ENCODE data around the gene KBTBD3.
A peak's percentile ranks its signal among the peaks of the same experiment; 100 is the strongest.
"Not testable (repeated sequence)": the region's sequence is repeated elsewhere in the genome, so short reads cannot be mapped to it uniquely, and the experiment has no call there.

Gene KBTBD3

DNA sequence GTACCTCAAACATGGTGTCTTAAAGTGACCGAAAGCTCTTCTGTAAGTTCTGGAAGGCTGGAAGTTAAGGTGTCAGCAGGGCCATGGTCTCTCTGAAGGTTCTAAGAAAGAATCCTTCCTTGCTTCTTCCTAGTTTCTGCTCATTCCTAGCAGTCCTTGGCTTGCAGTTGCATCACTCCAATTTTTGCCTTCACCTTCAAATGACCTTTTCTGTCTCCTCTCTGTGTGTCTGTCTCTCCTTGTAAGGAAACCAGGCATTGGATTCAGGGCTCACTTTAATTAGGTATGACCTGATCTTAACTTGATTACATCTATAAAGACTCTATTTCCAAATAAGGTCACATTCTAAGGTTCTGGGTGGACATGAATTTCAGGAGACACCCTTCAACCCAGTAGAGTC, 9.0 kb upstream of the KBTBD3 start:
- TF ChIP-seq TAF1 (IDR thresholded peaks at IDR 0.05; ENCODE audit: borderline replicate concordance, low read depth, low read length) (no peak), POLR2A (IDR thresholded peaks at IDR 0.05; ENCODE audit: low read depth, low read length) (no peak), POLR2AphosphoS5 (IDR thresholded peaks at IDR 0.05; ENCODE audit: low read depth, low read length) (no peak)
- DNase-seq (ENCODE audit: insufficient read length) = no peak
- peak; percentile 30 for FAIRE-seq

DNA sequence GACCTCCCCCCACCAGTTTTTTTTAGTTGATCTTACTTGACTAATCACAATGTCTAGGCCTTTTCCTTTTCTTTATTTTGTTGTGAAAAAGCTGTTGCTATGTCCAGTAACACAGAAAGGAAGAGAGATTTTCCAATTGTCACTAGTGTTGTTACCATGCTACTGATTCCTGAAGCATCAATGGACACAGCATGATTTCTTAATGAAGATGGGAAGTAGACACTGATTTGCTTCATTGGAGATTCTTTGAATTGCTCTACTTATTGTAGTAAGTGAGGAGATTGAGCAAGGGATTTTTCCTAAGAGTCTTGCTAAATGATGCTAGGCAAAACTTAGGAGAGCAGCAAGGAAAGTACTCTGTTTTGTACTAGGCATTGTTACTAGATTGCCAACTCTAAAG, 4.9 kb upstream of the KBTBD3 start:
- TF ChIP-seq TAF1 (IDR thresholded peaks at IDR 0.05; ENCODE audit: borderline replicate concordance, low read depth, low read length) = no peak
- no peak for TF ChIP-seq POLR2A (IDR thresholded peaks at IDR 0.05; ENCODE audit: low read depth, low read length)
- no peak for TF ChIP-seq POLR2AphosphoS5 (IDR thresholded peaks at IDR 0.05; ENCODE audit: low read depth, low read length)
- FAIRE-seq = no peak

DNA sequence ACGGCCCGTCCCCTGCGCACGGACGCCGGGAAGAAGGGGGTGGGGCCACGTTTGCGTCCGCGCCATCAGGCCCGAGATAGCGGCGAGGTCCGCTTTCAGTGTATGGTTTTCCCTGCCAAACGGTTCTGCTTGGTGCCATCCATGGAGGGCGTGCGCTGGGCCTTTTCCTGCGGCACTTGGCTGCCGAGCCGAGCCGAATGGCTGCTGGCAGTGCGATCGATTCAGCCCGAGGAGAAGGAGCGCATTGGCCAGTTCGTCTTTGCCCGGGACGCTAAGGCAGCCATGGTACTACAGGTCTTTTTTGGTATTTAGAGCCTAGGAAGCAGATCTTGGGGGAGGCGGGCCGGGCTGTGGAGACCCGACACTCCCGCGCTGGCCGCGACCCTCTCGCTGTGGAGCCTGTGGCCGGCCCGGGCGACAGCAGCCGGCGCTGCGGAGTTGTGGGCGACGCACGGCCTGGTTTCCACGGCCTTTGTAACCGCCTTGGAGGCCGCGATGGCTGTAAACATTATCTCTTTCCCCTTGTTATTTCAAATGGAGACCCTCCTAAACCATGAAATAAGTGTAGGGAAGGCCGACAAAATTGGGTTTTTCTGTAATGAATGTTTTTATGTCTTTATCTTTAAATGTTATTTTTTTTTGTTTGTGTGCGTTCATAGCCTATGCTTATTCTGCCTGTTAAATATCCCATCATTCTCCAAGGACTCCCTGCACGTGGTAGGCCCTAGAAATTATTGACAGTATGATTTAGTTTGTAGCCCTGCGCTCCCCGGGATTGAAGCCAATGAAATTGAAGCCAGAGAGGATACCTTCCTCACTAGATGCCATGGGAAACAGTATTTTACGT, 685 bp upstream of the KBTBD3 start, which contains the start of gene AASDHPPT:
Gene AASDHPPT, plus strand, starts transcription at position 54 of the 847 bp plus-strand sequence. Its CDS starts 49 bp downstream, at position 103.
- DNase-seq (ENCODE audit: insufficient read length) (no peak), FAIRE-seq (peak; percentile 66)
- TF ChIP-seq TAF1 (IDR thresholded peaks at IDR 0.05; ENCODE audit: borderline replicate concordance, low read depth, low read length) = peak; percentile 35; the same call in 1 of the 2 replicates
- TF ChIP-seq POLR2AphosphoS5 (IDR thresholded peaks at IDR 0.05; ENCODE audit: low read depth, low read length) = peak; percentile 90
- TF ChIP-seq POLR2A (IDR thresholded peaks at IDR 0.05; ENCODE audit: low read depth, low read length) = peak; percentile 87

More for the DNA sequence above, 4.9 kb upstream of the KBTBD3 start:
- DNase-seq (ENCODE audit: insufficient read length) = no peak

DNA sequence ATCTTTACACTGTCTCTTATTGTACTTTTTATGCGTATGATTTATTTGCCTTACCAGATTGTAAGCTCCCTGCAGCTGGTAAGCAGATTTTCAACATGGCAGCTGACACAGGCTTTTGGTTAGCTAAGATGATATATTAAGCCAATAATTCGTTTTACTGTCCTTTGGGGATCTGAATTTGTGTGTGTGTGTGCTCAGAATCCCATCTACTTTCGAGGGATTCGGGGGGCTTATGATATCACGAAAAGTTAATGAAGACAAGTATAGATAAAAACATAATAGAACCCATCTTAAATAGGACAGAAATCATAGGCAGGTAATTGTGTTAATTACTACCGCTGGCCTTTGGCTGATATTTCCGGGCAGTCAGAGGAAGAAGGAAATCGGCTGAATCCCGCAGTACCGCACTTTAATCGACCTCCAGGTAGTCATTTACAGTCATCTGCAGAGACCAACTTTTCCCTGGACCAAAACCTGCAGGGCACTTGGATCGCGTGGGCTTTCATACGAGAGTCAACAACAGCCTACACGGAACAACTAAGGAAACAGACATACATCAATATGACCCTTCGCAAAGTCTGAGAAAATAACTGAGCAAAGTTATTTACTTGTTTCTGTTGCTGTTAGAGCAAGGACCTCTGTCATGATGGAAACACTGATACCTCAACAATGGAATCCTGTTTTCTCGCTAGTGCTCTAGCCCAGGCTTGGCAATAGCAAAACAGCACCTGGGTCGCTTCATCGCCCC, 802 bp downstream of the KBTBD3 start:
- DNase-seq (ENCODE audit: insufficient read length) = no peak
- TF ChIP-seq POLR2A (IDR thresholded peaks at IDR 0.05; ENCODE audit: low read depth, low read length) = no peak
- no peak for TF ChIP-seq TAF1 (IDR thresholded peaks at IDR 0.05; ENCODE audit: borderline replicate concordance, low read depth, low read length)
- no peak for TF ChIP-seq POLR2AphosphoS5 (IDR thresholded peaks at IDR 0.05; ENCODE audit: low read depth, low read length)
- FAIRE-seq = no peak

DNA sequence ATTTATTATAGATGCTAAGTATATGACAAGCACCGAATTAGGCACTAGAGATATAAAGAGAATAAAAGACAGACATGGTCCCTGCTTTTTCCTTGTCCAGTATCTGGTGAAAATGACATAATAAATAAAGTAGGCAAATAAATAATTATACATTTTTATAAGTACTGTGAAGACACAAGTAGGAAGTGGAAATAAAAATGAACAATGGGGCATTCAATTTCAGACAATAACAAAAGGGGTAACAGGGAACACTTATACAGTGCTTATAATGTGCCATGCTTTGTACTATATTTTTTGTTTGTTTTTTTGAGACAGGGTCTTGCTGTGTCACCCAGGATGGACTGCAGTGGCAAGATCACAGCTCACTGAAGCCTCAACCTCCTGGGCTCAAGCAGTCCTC, 4.3 kb downstream of the KBTBD3 start:
- no peak for DNase-seq (ENCODE audit: insufficient read length)
- TF ChIP-seq TAF1 (IDR thresholded peaks at IDR 0.05; ENCODE audit: borderline replicate concordance, low read depth, low read length) = no peak
- no peak for FAIRE-seq

DNA sequence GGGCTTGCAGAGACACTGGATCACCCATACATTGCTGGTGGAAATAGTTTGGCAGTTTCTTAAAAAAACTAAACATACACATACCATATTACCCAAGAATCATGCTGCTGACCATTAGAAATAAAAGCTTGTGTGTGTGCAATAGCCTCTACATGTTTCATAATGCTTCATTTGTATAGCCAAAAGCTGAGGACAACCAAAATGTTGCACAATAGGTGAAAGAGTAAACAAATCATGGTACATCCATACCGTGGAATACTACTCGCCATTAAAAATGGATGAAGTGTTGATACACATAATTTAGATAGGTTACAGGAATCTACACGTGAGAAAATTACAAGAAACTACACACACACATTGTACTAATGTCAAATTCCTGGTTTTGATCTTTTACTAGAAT, 6.5 kb downstream of the KBTBD3 start:
- TF ChIP-seq POLR2A (IDR thresholded peaks at IDR 0.05; ENCODE audit: low read depth, low read length) = no peak
- no peak for TF ChIP-seq TAF1 (IDR thresholded peaks at IDR 0.05; ENCODE audit: borderline replicate concordance, low read depth, low read length)
- no peak for TF ChIP-seq POLR2AphosphoS5 (IDR thresholded peaks at IDR 0.05; ENCODE audit: low read depth, low read length)
- DNase-seq (ENCODE audit: insufficient read length) (no peak), FAIRE-seq (peak; percentile 76)

DNA sequence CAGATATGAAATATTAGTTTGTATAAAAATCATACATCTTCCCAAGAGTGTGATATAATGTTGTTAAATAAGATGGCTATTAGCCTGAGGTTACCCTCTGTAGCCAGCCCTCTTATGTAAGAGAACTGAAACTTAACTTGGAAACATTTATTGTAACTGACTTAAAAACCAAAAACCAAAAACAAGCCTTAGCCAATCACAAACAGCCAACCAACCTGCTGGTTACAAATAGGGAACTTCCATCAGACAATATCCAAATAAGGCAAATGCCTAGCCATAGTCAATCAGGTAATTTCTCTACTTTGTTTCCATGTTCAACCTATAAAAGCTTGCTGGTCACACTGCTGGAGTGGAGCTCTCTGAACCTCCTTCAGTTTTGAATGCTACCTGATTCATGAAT, 14.1 kb downstream of the KBTBD3 start:
- TF ChIP-seq POLR2AphosphoS5 (IDR thresholded peaks at IDR 0.05; ENCODE audit: low read depth, low read length) = no peak
- TF ChIP-seq TAF1 (IDR thresholded peaks at IDR 0.05; ENCODE audit: borderline replicate concordance, low read depth, low read length) = no peak
- no peak for TF ChIP-seq POLR2A (IDR thresholded peaks at IDR 0.05; ENCODE audit: low read depth, low read length)
- FAIRE-seq (no peak), DNase-seq (ENCODE audit: insufficient read length) (no peak)

DNA sequence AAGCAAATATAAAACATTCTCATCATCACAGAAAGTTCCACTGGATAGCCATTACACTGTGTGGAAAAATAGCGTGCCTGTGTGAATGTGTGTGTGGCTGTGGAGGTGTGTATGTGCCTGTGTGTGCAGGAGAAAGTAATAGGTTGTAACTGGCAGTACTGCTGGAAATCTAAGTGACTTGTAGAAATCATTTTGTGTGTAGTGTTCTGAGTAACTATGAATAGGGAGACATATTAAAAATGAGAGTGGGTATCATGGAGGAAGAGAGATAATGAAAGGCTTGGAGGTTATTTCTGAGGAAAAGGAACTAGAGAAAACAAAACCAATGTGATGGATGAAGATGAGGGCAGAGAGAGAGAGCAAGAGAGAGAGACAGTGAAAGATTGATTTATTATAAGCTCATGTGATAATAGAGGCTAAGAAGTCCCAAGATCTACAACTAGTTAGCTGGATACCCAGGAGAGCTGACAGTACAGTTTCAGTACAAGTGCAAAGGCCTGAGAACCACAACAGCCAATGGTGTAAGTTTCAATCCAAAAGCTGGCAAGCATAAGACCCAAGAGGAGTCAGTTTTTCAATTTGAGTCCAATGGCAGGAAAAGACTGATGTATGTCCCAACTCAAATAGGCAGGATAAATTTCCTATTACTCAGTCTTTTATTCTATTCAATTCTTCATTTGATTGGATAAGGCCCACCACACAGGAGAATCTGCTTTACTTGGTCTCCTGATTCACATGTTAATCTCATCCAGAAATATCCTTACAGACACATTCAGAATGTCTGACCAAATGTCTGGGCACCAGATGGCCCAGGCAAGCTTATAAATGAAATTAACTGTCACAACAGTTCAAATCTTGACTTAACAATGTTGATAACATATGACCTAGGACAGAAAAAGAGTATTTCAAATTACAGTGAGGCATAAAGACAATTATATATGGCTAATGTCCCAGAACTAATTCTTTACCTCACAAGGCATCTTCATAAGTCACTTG, 14.9 kb downstream of the KBTBD3 start:
- TF ChIP-seq POLR2AphosphoS5 (IDR thresholded peaks at IDR 0.05; ENCODE audit: low read depth, low read length) (no peak), TAF1 (IDR thresholded peaks at IDR 0.05; ENCODE audit: borderline replicate concordance, low read depth, low read length) (no peak), POLR2A (IDR thresholded peaks at IDR 0.05; ENCODE audit: low read depth, low read length) (no peak)
- FAIRE-seq (peak; percentile 57), DNase-seq (ENCODE audit: insufficient read length) (no peak)

DNA sequence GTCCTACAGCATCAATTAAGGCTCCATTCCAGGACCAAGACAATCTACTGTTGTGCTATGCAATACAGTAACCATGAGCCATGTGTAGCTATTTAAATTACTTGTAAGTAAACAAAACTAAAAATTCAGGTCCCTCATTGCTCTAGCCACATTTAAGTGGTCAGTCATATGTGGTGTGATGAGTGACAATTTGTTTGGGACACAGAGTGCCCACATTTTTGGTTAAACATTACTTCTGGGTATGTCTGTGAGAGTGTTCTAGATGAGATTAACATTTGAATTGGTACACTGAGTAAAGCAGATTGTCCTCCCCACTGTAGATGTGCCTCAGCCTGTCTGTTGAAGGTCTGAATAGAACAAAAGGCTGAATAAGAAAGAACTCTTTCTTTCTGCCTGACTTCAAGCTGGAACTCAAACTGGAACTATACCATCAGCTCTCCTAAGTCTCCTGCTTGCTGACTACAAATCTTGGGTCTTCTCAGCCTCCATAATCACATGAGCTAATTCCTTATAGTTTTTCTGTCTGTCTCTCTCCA, 15.8 kb downstream of the KBTBD3 start:
- peak; percentile 14 for FAIRE-seq
- TF ChIP-seq POLR2AphosphoS5 (IDR thresholded peaks at IDR 0.05; ENCODE audit: low read depth, low read length) = no peak
- no peak for TF ChIP-seq TAF1 (IDR thresholded peaks at IDR 0.05; ENCODE audit: borderline replicate concordance, low read depth, low read length)
- no peak for TF ChIP-seq POLR2A (IDR thresholded peaks at IDR 0.05; ENCODE audit: low read depth, low read length)
- no peak for DNase-seq (ENCODE audit: insufficient read length)

DNA sequence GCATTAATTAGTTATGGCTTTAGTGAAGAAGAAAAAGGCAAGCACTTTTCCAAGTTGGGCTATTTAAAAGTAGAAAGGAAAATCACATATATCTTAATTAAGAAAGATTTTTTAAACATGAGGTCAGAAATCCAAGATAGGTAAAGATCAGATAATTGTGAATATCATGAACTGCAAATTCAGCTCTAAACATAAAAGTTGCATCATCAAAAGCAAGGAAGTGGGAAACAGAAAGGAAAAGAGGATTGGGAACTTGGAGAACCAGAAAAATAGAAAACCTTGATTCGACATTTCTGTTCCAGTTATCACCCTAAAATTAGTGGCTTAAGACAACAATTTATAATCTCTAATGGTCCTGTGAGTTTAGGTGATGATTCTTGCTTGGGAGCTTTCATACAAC, 17.5 kb downstream of the KBTBD3 start:
- FAIRE-seq = no peak
- DNase-seq (ENCODE audit: insufficient read length) = no peak
- no peak for TF ChIP-seq POLR2AphosphoS5 (IDR thresholded peaks at IDR 0.05; ENCODE audit: low read depth, low read length)
- no peak for TF ChIP-seq TAF1 (IDR thresholded peaks at IDR 0.05; ENCODE audit: borderline replicate concordance, low read depth, low read length)
- no peak for TF ChIP-seq POLR2A (IDR thresholded peaks at IDR 0.05; ENCODE audit: low read depth, low read length)

DNA sequence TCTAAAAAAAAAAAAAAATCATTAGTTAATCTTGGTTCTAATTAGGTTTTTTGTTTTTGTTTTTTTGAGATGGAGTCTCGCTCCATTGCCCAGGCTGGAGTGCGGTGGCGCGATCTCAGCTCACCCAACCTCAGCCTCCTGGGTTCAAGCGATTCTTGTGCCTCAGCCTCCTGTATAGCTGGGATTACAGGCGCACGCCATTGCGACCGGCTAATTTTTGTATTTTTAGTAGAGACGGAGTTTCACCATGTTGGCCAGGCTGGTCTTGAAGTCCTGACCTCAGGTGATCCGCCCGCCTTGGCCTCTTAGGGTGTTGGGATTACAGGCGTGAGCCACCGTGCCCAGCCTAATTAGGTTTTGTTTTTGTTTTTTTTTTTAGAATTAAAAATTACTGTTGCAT, 18.8 kb downstream of the KBTBD3 start:
- FAIRE-seq; DNase-seq (ENCODE audit: insufficient read length): not testable (repeated sequence)

Data from GM12892 (cell line).